GM12873 (cell line): ENCODE data around the gene SRSF8.
"Not testable (repeated sequence)": the region's sequence is repeated elsewhere in the genome, so short reads cannot be mapped to it uniquely, and the experiment has no call there.

Experiments used
- TF ChIP-seq, protein P1 (sequence below): IDR thresholded peaks from 2 replicates; pipeline ENCODE4 v1.5.1; 2012; ENCODE audit warnings: low read depth, mild to moderate bottlenecking, moderate library complexity, low read length, control low read depth; ENCODE audit not compliant: insufficient read depth; ENCODE audit errors: missing control alignments

The SRSF8 gene

DNA sequence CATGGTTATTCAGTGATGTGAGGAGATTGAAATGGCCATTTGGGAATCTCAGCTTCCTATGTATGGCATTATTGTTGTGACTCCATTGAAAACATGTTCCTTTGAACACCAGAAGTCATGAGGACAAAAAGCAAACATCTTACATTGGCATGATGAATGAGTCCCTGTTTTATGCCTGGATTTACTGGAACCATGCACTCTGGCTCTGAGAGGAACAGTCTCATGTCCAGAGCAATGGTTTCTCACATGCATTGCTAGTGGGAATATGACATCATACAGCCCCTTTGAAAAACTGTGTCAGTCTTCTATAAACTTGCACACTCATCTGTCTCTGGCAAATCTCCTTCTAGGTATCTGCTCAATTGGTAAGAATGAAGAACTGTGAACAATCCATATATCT lies 20.9 kb upstream of the SRSF8 start:
- TF ChIP-seq, protein P1, sequence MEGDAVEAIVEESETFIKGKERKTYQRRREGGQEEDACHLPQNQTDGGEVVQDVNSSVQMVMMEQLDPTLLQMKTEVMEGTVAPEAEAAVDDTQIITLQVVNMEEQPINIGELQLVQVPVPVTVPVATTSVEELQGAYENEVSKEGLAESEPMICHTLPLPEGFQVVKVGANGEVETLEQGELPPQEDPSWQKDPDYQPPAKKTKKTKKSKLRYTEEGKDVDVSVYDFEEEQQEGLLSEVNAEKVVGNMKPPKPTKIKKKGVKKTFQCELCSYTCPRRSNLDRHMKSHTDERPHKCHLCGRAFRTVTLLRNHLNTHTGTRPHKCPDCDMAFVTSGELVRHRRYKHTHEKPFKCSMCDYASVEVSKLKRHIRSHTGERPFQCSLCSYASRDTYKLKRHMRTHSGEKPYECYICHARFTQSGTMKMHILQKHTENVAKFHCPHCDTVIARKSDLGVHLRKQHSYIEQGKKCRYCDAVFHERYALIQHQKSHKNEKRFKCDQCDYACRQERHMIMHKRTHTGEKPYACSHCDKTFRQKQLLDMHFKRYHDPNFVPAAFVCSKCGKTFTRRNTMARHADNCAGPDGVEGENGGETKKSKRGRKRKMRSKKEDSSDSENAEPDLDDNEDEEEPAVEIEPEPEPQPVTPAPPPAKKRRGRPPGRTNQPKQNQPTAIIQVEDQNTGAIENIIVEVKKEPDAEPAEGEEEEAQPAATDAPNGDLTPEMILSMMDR = no peak

DNA sequence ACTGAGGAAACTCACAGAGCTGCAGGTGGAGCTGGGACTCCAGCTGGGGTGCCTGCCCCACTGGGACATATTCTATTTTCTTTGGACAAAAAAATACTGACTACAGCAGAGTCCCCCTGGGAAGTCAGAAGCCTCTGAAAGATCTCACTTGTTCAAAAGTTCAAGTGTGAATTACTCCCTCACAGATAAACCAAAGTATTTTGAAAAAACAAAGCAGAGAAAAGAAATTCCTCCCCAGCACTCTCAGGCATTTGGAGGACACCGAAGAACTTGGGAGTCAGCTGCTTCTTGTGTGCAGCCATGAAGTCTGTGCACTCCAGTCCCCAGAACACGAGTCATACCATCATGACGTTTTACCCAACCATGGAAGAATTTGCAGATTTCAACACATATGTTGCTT lies 17.6 kb upstream of the SRSF8 start, which contains the start of gene KDM4F:
Gene KDM4F, plus strand, starts transcription at position 301 of the 400 bp plus-strand sequence.
- TF ChIP-seq, protein P1 = not testable (repeated sequence)

- TF ChIP-seq, protein P1 = no peak
These were observed 16.0 kb upstream of the SRSF8 start for GRCh38 chr11:95050595-95051202.

DNA sequence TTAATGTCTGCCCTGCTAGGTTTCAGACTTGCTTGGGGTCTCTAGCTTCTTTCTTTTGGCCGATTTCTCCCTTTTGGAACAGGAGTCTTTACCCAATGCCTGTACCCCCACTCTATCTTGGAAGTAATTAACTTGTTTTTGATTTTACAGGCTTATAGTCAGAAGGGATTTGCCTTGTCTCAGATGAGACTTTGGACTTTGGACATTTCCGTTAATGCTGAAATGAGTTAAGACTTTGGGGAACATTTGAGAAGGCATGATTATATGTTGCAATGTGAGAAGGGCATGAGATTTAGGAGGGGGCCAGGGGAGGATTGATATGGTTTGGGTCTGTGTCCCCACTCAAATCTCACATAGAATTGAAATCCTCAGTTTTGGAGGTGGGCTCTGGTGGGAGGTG lies 12.4 kb upstream of the SRSF8 start:
- TF ChIP-seq, protein P1 = no peak

DNA sequence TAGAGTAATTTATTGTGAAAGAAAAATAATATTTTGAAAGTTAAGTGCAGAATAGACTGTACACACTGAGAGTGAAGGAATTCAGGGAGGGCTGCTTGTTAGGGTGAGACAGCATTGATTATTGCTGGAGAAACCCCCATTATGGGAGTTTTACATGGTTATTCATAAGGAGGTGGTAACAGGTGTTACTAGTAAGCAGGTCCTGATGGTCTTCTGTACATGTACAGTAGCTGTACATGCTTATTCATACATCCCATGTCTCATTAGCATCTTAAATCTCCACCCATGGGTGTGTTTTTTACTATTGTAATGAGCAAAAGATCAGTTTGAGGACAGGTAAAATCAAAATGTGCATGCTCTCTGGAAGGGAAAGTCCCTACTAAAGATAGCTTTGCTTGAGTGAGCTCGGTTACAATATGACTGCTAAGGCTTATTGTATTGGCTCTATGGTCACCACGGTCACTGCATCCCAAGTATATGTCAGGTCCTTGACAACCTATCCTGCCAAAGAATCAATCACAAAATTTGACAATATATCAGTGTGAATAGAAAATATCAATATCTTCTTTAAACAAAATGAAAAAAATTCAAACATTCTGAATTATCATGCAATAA lies 11.3 kb upstream of the SRSF8 start:
- TF ChIP-seq, protein P1 = no peak

DNA sequence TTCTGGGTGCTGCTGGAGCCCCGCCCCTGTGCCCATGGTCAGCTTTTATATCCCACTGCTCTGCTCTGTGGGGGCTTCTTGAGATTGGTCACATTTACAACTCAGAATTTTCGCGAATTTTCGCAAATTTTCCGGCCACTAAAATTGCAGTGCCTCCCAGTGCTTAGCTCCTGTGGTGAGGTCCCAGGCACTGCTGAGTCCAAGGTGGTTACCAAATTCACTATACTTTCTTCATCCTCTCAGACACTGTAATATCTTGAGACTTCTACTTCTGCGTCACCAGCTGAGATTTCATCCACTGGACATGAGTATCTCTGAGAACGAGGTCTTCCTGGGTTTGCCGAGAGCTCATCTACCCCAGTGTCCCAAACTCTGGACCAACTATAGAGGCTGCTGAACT lies 8.8 kb upstream of the SRSF8 start:
- TF ChIP-seq, protein P1 = no peak

GRCh38 chr11:95058621-95059020 lies 8.1 kb upstream of the SRSF8 start:
- TF ChIP-seq, protein P1 = no peak
